T-cell (primary cell): Measurements from ENCODE around the gene PANX2. TPM values are rescaled to one million over a fixed set of nuclear protein-coding genes. Genes with fewer than 3 reads are reported as not detected.

ENCODE experiments used
- ATAC-seq, 4 experiments: fragments of 200-7000 bp in 3 of 4; fragments of 150-1000 bp in 1 of 4; cut with Tn5 transposase; replicated peaks in 1 of 4; 1 replicate in 3 of 4; 2 replicates in 1 of 4; pipeline ENCODE4 v1.10.0; 2021; ENCODE audit warnings: moderate library complexity in 3 of 4, mild to moderate bottlenecking in 2 of 4, moderate number of reproducible peaks in 1 of 4
- CTCF ChIA-PET, 2 donors: fragments of 300-600 bp; sonication (Branson Sonifier 250); formaldehyde crosslinking; loops; one replicate each; lab custom pipeline; 2022; ENCODE audit warnings: antibody characterized with exemption in 2 of 2; lab: Charles Lee
- POLR2A ChIA-PET, 2 donors: fragments of 300-600 bp; sonication (Branson Sonifier 250); formaldehyde crosslinking; loops; one replicate each; lab custom pipeline; 2022; ENCODE audit warnings: antibody characterized with exemption in 2 of 2; lab: Charles Lee
- DNase-seq, 35 experiments: peaks; one replicate each; pipeline versions ENCODE4 v3.0.0 to v3.0.0-alpha.2; 2013 to 2023
- H3K27ac ChIP-seq: one replicate; pipeline ENCODE4 v1.5.1; 2013; ENCODE audit warnings: low read length
- H3K27me3 ChIP-seq, 2 experiments: replicated peaks in 1 of 2; 1 replicate in 1 of 2; 2 replicates in 1 of 2; pipeline versions ENCODE4 v1.6.1 to v1.7.0; 2013; ENCODE audit warnings: low read length in 1 of 2, mixed read lengths in 1 of 2; ENCODE audit not compliant: control insufficient read depth in 2 of 2, insufficient read depth in 2 of 2; ENCODE audit errors: extremely low read depth in 1 of 2
- H3K36me3 ChIP-seq, 2 donors: 1 replicate in 1 of 2; 2 replicates in 1 of 2; pipeline versions ENCODE4 v1.6.1 to v1.7.0; 2013; ENCODE audit warnings: low read length in 1 of 2; ENCODE audit not compliant: control insufficient read depth in 2 of 2, insufficient read depth in 1 of 2; ENCODE audit errors: extremely low read depth in 1 of 2
- H3K4me1 ChIP-seq, 2 experiments: 1 replicate in 1 of 2; 2 replicates in 1 of 2; pipeline versions ENCODE4 v1.6.1 to v1.7.0; 2013; ENCODE audit warnings: low read length in 2 of 2, mixed read lengths in 1 of 2; ENCODE audit not compliant: insufficient read depth in 2 of 2, control insufficient read depth in 1 of 2; ENCODE audit errors: extremely low read depth in 1 of 2
- H3K4me3 ChIP-seq, 2 donors: 1 replicate in 1 of 2; 2 replicates in 1 of 2; pipeline versions ENCODE4 v1.5.1 to v1.7.0; 2013; ENCODE audit warnings: mild to moderate bottlenecking in 2 of 2, low read length in 1 of 2, moderate library complexity in 1 of 2; ENCODE audit not compliant: control insufficient read depth in 1 of 2; ENCODE audit errors: extremely low read depth in 1 of 2
- H3K9me3 ChIP-seq: 2 replicates; pipeline ENCODE4 v1.7.0; 2013
- H3K27ac Mint-ChIP-seq, 2 donors: one replicate each; pipeline ENCODE4 v1.8.0; 2020 to 2021; ENCODE audit warnings: mild to moderate bottlenecking in 2 of 2, mixed read lengths in 2 of 2
- H3K27me3 Mint-ChIP-seq, 2 donors: one replicate each; pipeline ENCODE4 v1.8.0; 2021 to 2022; ENCODE audit warnings: mixed read lengths in 2 of 2
- H3K36me3 Mint-ChIP-seq: one replicate; pipeline ENCODE4 v1.8.0; 2021; ENCODE audit warnings: mixed read lengths
- H3K4me1 Mint-ChIP-seq, 3 donors: one replicate each; pipeline ENCODE4 v1.8.0; 2020 to 2022; ENCODE audit warnings: mixed read lengths in 3 of 3, mild to moderate bottlenecking in 1 of 3
- H3K4me3 Mint-ChIP-seq, 3 donors: one replicate each; pipeline ENCODE4 v1.8.0; 2020 to 2022; ENCODE audit warnings: mild to moderate bottlenecking in 3 of 3, mixed read lengths in 3 of 3, moderate library complexity in 3 of 3
- H3K9me3 Mint-ChIP-seq, 3 donors: one replicate each; pipeline ENCODE4 v1.8.0; 2020 to 2022; ENCODE audit warnings: mixed read lengths in 3 of 3
- WGBS: methylation state at CpG from one replicate; pipeline ENCODE4 v1.1.5; 2013; ENCODE audit warnings: missing lambda C conversion rate; ENCODE audit not compliant: insufficient coverage; 5-methylcytosine and 5-hydroxymethylcytosine counted together
- total RNA-seq, 35 experiments: library from RNA in 6 of 35; stranded (reverse) in 6 of 35; fragments of 120-200 nt in 1 of 35; gene quantifications; one replicate each; pipeline versions ENCODE4 v1.2.1 to v1.2.4 and lab custom pipeline; 2013 to 2026

PANX2 gene
- total RNA-seq, 5 donors from 2014 or later (not counting 1 experiment from before 2014, with no cell fraction given): 0.16 to 0.32 (median 0.26) TPM; not detected in 2

GRCh38 chr22:50180727-50181521 lies 10.4 kb downstream of the PANX2 start:
- ChIA-PET CTCF (no interaction called here), POLR2A (no interaction called here)
- Histone ChIP-seq H3K27ac (no peak overlapping the region), H3K27me3 (peaks cover 0 to 34% of the 10 kb centered on the region in 2 experiments), H3K4me1 (peaks cover 3 to 17% of the 10 kb centered on the region in 2 experiments), H3K4me3 (no peak overlapping the region), H3K36me3 (no peaks in the 10 kb centered on the region), H3K9me3 (no peaks in the 10 kb centered on the region)
- no peak overlapping the region for H3K27ac Mint-ChIP-seq
- H3K36me3 Mint-ChIP-seq: no peaks in the 10 kb centered on the region
- peaks cover 7 to 12% (median 10%) of the 10 kb centered on the region in 3 donors for H3K4me1 Mint-ChIP-seq
- ATAC-seq: no peak
- H3K4me3 Mint-ChIP-seq: no peak overlapping the region
- H3K9me3 Mint-ChIP-seq: no peaks in the 10 kb centered on the region
- 86% methylated on average over 18 of the region's 27 CpGs for WGBS
- no peak for DNase-seq
- H3K27me3 Mint-ChIP-seq: peaks cover 4 to 5% of the 10 kb centered on the region in 2 donors

DNA sequence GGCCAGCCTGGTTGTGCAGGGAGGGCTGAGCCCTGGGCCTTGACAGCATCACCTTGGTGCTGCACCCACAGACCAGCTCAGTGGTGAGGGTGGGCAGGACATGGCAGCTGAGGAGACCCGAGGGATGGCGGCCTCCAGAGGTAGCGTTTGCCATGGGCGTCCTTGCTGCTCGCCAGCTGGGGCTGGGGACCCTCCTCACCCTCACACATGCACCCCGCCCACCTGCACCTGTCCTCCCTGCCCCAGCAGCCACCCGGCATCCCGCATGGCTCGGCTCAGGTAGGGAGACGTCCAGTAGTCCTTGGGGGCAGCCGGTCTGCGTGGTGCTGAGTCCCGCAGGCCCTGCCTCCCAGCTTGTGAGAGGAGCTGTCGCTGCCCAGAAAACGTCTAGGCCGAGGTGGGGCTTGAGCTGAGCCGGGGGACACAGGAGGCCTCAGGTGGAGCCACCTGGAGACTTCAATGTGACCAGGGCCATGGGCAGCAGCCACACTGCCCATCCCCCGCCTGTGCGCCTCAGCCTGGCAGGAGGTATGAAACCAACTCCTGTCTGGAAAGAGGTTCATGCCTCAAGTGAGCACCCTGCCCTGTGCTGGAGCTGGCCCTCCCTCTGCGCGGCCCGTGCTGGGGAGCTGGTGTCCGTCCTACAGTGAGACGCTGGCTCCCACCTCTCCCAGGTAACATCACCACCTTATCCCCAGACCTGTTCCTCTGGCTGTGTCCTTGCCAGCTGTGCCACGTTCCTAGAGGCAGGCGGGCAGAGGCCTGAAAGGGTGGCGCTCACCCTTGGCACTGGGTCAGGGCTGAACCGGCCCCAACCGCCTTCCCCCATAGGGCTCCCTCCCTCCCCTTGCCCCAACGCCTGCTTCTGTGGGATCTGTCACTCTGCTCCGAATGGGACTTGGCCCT lies 11.9 kb downstream of the PANX2 start:
- Histone ChIP-seq H3K9me3 (no peaks in the 10 kb centered on the region), H3K27me3 (peaks cover 0 to 32% of the 10 kb centered on the region in 2 experiments), H3K4me3 (no peak overlapping the region), H3K36me3 (no peaks in the 10 kb centered on the region), H3K27ac (no peak overlapping the region), H3K4me1 (peaks cover 5 to 28% of the 10 kb centered on the region in 2 experiments)
- POLR2A ChIA-PET: no interaction called here
- DNase-seq (no peak), ATAC-seq (no peak)
- 88% methylated on average over 28 of the region's 31 CpGs for WGBS
- Mint-ChIP-seq H3K9me3 (no peaks in the 10 kb centered on the region), H3K27ac (no peak overlapping the region), H3K4me3 (no peak overlapping the region), H3K27me3 (peaks cover 4 to 5% of the 10 kb centered on the region in 2 donors), H3K36me3 (no peaks in the 10 kb centered on the region), H3K4me1 (peaks cover 12 to 20% (median 16%) of the 10 kb centered on the region in 3 donors)
- CTCF ChIA-PET: no interaction called here

DNA sequence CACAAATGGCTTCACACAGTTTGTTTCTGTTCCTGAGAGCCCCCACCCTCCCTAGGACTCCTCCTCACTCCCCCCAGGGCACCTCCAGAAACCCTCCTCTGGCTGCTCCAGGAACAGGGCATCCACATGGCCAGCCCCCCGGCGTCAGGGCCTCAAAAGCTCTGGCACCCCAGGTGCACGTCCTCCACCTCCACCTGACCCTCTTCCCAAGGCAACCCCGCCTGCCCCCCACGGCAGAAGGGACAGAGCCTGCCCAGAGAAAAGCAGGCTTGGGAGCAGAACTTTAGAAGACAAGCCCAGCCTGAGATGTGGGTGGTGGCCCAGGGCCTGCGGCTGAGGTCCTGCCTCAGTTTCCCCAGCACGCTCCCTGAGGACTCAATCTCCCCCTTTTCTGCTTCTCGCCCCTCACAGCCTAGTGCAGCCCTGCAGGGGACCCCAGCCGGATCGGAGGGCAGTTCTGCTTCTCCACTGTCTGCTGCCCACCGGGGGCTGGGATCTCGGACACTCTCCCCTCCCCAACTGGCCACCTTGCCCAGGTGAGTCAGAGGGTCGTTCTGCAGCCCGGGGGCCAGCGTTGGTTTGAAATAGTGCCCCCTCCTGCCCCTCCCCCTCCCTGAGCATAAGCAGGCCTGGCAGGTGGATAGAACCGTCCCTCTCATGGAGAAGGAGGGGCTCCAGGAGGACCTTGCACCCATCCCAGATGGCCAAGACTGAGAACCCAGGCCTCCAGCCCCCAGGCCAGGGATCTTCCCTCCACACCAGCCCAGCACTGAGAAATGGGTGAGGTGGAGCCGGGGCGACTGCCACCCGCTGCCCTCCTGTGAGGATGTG lies 12.8 kb downstream of the PANX2 start:
- ChIA-PET POLR2A (no interaction called here), CTCF (no interaction called here)
- WGBS: 88% methylated on average over 13 of the region's 19 CpGs
- Histone ChIP-seq H3K9me3 (no peaks in the 10 kb centered on the region), H3K27me3 (peaks cover 0 to 32% of the 10 kb centered on the region in 2 experiments), H3K4me3 (no peak overlapping the region), H3K36me3 (no peaks in the 10 kb centered on the region), H3K4me1 (peaks cover 7 to 36% of the 10 kb centered on the region in 2 experiments), H3K27ac (no peak overlapping the region)
- H3K4me3 Mint-ChIP-seq: peak overlapping the region in 2 of 3 donors; percentile 43 to 46
- H3K4me1 Mint-ChIP-seq: peaks cover 12 to 26% (median 20%) of the 10 kb centered on the region in 3 donors
- ATAC-seq (no peak), DNase-seq (no peak)
- H3K9me3 Mint-ChIP-seq: no peaks in the 10 kb centered on the region
- no peaks in the 10 kb centered on the region for H3K36me3 Mint-ChIP-seq
- peaks cover 4 to 5% of the 10 kb centered on the region in 2 donors for H3K27me3 Mint-ChIP-seq
- no peak overlapping the region for H3K27ac Mint-ChIP-seq

- Mint-ChIP-seq H3K36me3 (no peaks in the 10 kb centered on the region), H3K4me3 (peak overlapping the region; percentile 57 to 75 (median 63)), H3K27me3 (peaks cover 4 to 5% of the 10 kb centered on the region in 2 donors), H3K4me1 (peaks cover 15 to 34% (median 29%) of the 10 kb centered on the region in 3 donors), H3K27ac (no peak overlapping the region), H3K9me3 (no peaks in the 10 kb centered on the region)
- WGBS: 71% methylated on average over 26 of the region's 32 CpGs
- H3K4me1 ChIP-seq: peaks cover 14 to 45% of the 10 kb centered on the region in 2 experiments
- H3K4me3 ChIP-seq: no peak overlapping the region
- ChIA-PET CTCF (no interaction called here), POLR2A (no interaction called here)
- H3K27ac ChIP-seq: no peak overlapping the region
- no peak for ATAC-seq
- H3K36me3 ChIP-seq: peaks cover 0 to 3% of the 10 kb centered on the region in 2 donors
- H3K9me3 ChIP-seq: no peaks in the 10 kb centered on the region
- no peak for DNase-seq
- peaks cover 0 to 32% of the 10 kb centered on the region in 2 experiments for H3K27me3 ChIP-seq
These were observed 13.7 kb downstream of the PANX2 start for GRCh38 chr22:50184004-50184901.

DNA sequence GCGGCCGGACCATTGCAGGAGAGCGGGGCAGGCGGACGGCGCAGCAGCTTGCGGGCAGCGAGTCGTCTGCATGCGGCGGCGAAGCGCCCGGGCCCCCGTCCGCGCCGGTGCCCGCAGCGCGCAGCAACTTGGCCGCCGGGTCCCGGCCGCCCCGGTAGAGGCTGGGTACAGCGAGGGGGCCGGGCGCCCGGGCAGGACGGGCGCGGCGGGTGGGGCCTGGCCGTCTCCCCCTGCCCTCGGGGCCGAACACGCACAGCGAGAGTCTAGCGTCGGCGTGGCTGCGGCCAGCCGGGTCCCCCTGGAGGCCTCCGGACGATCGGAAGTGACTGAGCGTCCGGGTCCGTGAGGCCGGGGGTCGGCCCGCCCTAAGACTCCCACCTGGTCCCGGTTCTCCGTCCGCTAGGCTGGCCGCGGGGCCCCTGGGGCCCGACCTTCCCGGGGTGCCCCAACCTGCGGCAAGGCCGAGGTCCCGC lies 14.4 kb downstream of the PANX2 start:
- 17% methylated on average over 61 of the region's 63 CpGs for WGBS
- H3K27me3 Mint-ChIP-seq: peaks cover 0 to under 1% of the 10 kb centered on the region in 2 donors
- no peaks in the 10 kb centered on the region for H3K9me3 Mint-ChIP-seq

More for the DNA sequence above, 14.4 kb downstream of the PANX2 start:
- Histone ChIP-seq H3K4me3 (peak overlapping the region; percentile 57 to 79), H3K27me3 (peaks cover 0 to 27% of the 10 kb centered on the region in 2 experiments), H3K4me1 (peaks cover 20 to 50% of the 10 kb centered on the region in 2 experiments), H3K9me3 (no peaks in the 10 kb centered on the region), H3K36me3 (peaks cover 0 to 3% of the 10 kb centered on the region in 2 donors), H3K27ac (no peak overlapping the region)
- CTCF ChIA-PET: no interaction called here
- ATAC-seq (no peak), DNase-seq (no peak)
- POLR2A ChIA-PET: no interaction called here
- no peaks in the 10 kb centered on the region for H3K36me3 Mint-ChIP-seq
- peak overlapping the region in 2 of 3 donors; percentile 57 to 86 for H3K4me3 Mint-ChIP-seq
- peaks cover 16 to 37% (median 34%) of the 10 kb centered on the region in 3 donors for H3K4me1 Mint-ChIP-seq
- H3K27ac Mint-ChIP-seq: no peak overlapping the region
